Mammary epithelial cell (primary cell): Measurements from ENCODE around the gene BICRA.

ENCODE experiments used
- EZH2 ChIP-seq: IDR thresholded peaks from 2 replicates; pipeline ENCODE4 v1.6.1; 2012; ENCODE audit warnings: low read length, inconsistent platforms, borderline replicate concordance
- TF ChIP-seq, protein P1 (sequence below), 2 donors: IDR thresholded peaks in 1 of 2; conservative IDR thresholded peaks in 1 of 2; 2 replicates each; pipeline ENCODE4 v1.5.1; 2011 to 2012; ENCODE audit warnings: inconsistent platforms in 2 of 2, low read length in 2 of 2, mild to moderate bottlenecking in 2 of 2, control low read depth in 1 of 2, low read depth in 1 of 2; ENCODE audit not compliant: insufficient read depth in 1 of 2; ENCODE audit errors: extremely low read depth in 1 of 2

DNA sequence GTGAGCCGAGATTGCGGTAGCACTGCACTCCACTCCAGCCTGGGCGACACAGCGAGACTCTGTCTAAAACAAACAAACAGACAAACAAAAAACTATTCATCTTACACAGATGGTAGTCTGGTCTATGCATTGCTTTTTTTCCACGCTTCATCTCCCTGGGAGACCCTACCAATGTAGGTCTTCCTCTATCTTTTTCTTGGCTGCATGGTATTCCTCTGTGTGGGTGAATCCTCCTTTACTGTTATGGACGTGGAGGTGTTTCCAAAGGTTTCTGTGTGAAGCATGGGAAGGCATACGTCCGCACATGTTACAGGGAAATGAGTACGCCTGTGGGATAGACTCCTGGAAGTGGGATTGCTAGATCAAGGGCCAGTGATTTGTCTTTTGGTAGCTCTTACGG lies 5.6 kb downstream of the BICRA start:
- TF ChIP-seq, protein P1, sequence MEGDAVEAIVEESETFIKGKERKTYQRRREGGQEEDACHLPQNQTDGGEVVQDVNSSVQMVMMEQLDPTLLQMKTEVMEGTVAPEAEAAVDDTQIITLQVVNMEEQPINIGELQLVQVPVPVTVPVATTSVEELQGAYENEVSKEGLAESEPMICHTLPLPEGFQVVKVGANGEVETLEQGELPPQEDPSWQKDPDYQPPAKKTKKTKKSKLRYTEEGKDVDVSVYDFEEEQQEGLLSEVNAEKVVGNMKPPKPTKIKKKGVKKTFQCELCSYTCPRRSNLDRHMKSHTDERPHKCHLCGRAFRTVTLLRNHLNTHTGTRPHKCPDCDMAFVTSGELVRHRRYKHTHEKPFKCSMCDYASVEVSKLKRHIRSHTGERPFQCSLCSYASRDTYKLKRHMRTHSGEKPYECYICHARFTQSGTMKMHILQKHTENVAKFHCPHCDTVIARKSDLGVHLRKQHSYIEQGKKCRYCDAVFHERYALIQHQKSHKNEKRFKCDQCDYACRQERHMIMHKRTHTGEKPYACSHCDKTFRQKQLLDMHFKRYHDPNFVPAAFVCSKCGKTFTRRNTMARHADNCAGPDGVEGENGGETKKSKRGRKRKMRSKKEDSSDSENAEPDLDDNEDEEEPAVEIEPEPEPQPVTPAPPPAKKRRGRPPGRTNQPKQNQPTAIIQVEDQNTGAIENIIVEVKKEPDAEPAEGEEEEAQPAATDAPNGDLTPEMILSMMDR (conservative IDR thresholded peaks at IDR 0.05 in 1 of 2, IDR thresholded peaks at IDR 0.05 in 1 of 2; ENCODE audit: extremely low read depth in 1 of 2, insufficient read depth in 1 of 2, low read depth in 1 of 2, low read length in 2 of 2) = no peak
- no peak for TF ChIP-seq EZH2
